GM15510 (cell line): ENCODE results near the gene SMPDL3A.

Experiments
- POLR2A ChIP-seq: IDR thresholded peaks from 3 replicates; pipeline ENCODE4 v1.6.1; 2011; ENCODE audit warnings: borderline replicate concordance; ENCODE audit not compliant: insufficient read length; ENCODE audit errors: extremely low read depth

SMPDL3A gene

DNA sequence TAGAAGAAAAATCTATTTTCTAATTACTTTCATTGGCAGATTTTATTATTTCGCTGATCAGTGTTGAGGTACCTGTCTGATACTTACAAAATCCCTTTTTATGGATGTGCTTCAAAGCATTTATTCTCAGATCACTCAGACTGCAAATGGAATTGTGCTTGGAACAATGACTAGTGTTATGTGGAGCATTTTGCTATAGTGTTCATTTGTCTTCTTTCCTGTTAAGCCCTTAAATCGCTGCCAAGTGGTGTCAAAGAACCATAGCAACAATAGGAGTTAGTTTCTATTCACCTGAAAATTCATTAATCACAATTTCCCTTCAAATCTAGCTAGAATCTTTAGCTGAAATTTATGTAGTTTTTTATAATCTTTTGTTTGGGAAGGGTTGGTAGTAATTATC is 29.8 kb downstream of the SMPDL3A start:
- no peak for TF ChIP-seq POLR2A

- no peak for TF ChIP-seq POLR2A
Observed at GRCh38 chr6:122821095-122821494, 32.0 kb downstream of the SMPDL3A start.

- TF ChIP-seq POLR2A: no peak
Observed at GRCh38 chr6:122825163-122825562, 36.1 kb downstream of the SMPDL3A start.

GRCh38 chr6:122829456-122829855 is 40.4 kb downstream of the SMPDL3A start:
- no peak for TF ChIP-seq POLR2A

GRCh38 chr6:122831511-122831910 is 42.5 kb downstream of the SMPDL3A start:
- no peak for TF ChIP-seq POLR2A

- TF ChIP-seq POLR2A: no peak
Observed at GRCh38 chr6:122832459-122832858, 43.4 kb downstream of the SMPDL3A start.

GRCh38 chr6:122833021-122833491 is 44.0 kb downstream of the SMPDL3A start:
- no peak for TF ChIP-seq POLR2A

- TF ChIP-seq POLR2A: no peak
Observed at GRCh38 chr6:122838060-122838780, 49.2 kb downstream of the SMPDL3A start.

- TF ChIP-seq POLR2A: no peak
Observed at GRCh38 chr6:122839472-122839871, 50.4 kb downstream of the SMPDL3A start.

GRCh38 chr6:122839906-122840305 is 50.8 kb downstream of the SMPDL3A start:
- TF ChIP-seq POLR2A: no peak

GRCh38 chr6:122845464-122845863 is 56.4 kb downstream of the SMPDL3A start:
- TF ChIP-seq POLR2A: no peak

DNA sequence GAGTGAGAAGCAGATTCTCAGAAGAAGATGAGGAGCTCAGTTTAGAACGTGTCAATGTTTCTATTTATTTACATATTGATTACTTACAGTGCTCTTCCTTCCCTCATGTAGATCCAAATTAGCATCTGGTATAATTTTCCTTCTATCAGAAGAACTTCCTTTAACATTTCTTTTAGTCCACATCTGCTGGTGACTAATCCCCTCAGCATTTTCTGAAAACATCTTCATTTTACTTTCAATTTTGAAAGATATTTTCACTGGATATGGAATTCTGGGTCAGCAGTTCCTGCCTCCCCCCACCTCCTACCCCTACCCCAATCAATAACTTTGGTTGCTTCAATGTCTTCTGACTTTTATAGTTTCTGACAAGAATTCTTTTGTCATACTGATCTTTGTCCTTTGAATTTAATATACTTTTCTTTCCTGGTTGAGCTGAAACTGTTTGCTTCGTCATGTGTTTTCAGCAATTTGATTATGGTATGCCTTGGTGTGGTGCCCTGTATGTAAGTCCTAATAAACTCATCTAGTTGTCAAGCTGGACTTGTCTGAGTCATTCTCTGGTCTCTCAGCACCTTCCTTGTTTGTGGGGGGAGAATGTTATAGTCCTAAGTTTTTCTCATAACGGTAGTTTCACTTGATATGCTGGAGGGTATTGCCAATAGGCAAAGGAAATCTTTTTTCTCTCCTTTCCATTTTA is 57.0 kb downstream of the SMPDL3A start:
- no peak for TF ChIP-seq POLR2A

DNA sequence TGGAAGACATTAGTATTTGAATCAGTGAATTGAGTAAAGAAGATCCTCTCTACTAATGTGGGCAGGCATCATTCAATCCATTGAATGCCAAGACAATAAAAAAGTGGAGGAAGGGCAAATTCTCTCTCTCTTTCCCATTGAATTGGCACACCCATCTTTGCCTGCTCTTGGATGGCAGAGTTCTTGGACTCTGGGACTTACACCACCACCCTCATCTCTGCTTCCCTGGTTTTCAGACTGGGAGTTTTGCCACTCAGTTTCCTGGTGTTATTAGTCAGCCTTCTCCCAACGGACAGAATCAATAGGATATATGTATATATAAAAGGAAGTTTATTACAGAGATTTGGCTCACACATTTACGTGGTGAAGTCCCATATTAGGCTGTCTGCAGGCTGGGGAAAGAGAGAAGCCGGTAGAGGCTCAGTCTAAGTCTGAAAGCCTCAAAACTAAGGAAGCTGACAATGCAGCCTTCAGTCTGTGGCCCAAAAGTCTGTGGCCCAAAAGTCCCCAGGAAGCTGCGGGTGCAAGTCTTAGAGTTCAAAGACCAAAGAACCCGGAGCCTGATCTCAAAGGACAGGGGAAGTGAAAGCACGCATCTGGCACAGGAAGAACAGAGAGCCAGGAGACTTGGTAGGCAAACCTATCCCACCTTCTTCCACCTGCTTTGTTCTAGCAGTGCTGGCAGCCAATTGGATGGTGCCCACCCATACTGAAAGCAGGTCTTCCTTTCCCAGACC is 64.4 kb downstream of the SMPDL3A start:
- TF ChIP-seq POLR2A: no peak
